ENCODE data around the gene CCL20. TPM values are rescaled to one million over a fixed set of nuclear protein-coding genes. Genes with fewer than 3 reads are reported as not detected.
A peak's percentile ranks its signal among the peaks of the same experiment; 100 is the strongest.

CCL20 gene
- total and polyA plus RNA-seq, 2 of the 13 experiments (the other 11 are each of a cell fraction or from before 2014, with no cell fraction given) = 223 to 903 TPM

DNA sequence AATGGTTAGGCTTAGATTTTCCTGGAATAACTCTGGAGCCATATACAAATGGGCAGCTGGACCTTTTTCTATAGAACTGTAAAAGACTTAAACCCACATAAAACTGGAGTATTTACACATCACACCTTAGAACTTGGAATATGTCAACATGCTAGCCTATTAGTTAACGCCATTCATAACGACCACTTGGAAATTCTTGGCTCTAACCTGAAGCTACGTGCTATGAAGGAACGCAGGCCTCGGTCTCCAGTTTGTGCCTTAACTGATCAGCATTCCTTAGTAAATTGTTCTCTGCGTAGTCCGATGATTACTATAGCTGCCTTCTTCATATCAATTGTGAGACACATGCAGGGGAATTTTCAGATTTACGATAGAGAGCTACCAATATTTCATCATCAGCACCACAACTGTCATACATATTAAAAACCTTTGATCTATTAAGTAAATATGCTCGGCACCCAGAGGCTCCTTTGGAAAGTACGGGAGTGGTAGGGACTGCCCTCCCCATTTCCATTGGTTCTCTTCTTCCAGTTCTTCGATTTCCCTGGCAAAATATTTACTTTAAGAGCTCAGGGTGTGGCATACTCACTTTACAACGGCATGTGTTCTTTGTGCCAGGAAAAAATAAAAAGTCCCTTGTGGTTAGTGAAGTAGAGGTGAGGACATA lies 17.5 kb upstream of the CCL20 start (continued):
- no peak for TF ChIP-seq ZNF337 (CRISPR knock-in tag; IDR thresholded peaks at IDR 0.05; ENCODE audit: borderline replicate concordance, low read depth)
- TF ChIP-seq, protein P1, sequence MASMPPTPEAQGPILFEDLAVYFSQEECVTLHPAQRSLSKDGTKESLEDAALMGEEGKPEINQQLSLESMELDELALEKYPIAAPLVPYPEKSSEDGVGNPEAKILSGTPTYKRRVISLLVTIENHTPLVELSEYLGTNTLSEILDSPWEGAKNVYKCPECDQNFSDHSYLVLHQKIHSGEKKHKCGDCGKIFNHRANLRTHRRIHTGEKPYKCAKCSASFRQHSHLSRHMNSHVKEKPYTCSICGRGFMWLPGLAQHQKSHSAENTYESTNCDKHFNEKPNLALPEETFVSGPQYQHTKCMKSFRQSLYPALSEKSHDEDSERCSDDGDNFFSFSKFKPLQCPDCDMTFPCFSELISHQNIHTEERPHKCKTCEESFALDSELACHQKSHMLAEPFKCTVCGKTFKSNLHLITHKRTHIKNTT (CRISPR knock-in tag; IDR thresholded peaks at IDR 0.05) = no peak
- no peak for TF ChIP-seq ZNF432 (CRISPR knock-in tag; IDR thresholded peaks at IDR 0.05; ENCODE audit: borderline replicate concordance)
- TF ChIP-seq DPF2 (CRISPR knock-in tag; IDR thresholded peaks at IDR 0.05; ENCODE audit: borderline replicate concordance, low read depth) = no peak
- no peak for TF ChIP-seq PHF20 (CRISPR knock-in tag; IDR thresholded peaks at IDR 0.05)
- no peak for TF ChIP-seq MED8 (CRISPR knock-in tag; IDR thresholded peaks at IDR 0.05; ENCODE audit: insufficient replicate concordance)
- TF ChIP-seq, protein P2, sequence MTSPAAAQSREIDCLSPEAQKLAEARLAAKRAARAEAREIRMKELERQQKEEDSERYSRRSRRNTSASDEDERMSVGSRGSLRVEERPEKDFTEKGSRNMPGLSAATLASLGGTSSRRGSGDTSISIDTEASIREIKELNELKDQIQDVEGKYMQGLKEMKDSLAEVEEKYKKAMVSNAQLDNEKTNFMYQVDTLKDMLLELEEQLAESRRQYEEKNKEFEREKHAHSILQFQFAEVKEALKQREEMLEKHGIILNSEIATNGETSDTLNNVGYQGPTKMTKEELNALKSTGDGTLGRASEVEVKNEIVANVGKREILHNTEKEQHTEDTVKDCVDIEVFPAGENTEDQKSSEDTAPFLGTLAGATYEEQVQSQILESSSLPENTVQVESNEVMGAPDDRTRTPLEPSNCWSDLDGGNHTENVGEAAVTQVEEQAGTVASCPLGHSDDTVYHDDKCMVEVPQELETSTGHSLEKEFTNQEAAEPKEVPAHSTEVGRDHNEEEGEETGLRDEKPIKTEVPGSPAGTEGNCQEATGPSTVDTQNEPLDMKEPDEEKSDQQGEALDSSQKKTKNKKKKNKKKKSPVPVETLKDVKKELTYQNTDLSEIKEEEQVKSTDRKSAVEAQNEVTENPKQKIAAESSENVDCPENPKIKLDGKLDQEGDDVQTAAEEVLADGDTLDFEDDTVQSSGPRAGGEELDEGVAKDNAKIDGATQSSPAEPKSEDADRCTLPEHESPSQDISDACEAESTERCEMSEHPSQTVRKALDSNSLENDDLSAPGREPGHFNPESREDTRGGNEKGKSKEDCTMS (CRISPR knock-in tag; conservative IDR thresholded peaks at IDR 0.05) = no peak
- peak; percentile 58 for TF ChIP-seq BCL6 (CRISPR knock-in tag; IDR thresholded peaks at IDR 0.05)
- TF ChIP-seq ELF4 (CRISPR knock-in tag; IDR thresholded peaks at IDR 0.05; ENCODE audit: borderline replicate concordance) = no peak
- TF ChIP-seq ZNF577 (CRISPR knock-in tag; IDR thresholded peaks at IDR 0.05; ENCODE audit: borderline replicate concordance, low read depth) = no peak
- no peak for TF ChIP-seq ZNF547 (CRISPR knock-in tag; IDR thresholded peaks at IDR 0.05)
- no peak for TF ChIP-seq MTF1 (CRISPR knock-in tag; IDR thresholded peaks at IDR 0.05)
